ENCODE results near the gene FNTB. TPM values are rescaled to one million over a fixed set of nuclear protein-coding genes. Genes with fewer than 3 reads are reported as not detected.

FNTB gene
- total RNA-seq: 15.1 and 18.8 TPM in 2 replicates

- peak; percentile 93 for DNase-seq (ENCODE audit: extremely low read depth, low read depth, low spot score)
These were observed at the start of gene FNTB for GRCh38 chr14:64986648-64987437. Gene FNTB, plus strand, starts transcription at chr14:64986895. Its CDS starts 59 bp downstream, at chr14:64986954.

- no peak for DNase-seq (ENCODE audit: extremely low read depth, low read depth, low spot score)
These were observed 49.4 kb upstream of the FNTB start for GRCh38 chr14:64937171-64937820.

- no peak for DNase-seq (ENCODE audit: extremely low read depth, low read depth, low spot score)
These were observed 48.9 kb upstream of the FNTB start for GRCh38 chr14:64937821-64938193.

GRCh38 chr14:64938972-64939816, 47.5 kb upstream of the FNTB start:
- no peak for DNase-seq (ENCODE audit: extremely low read depth, low read depth, low spot score)

GRCh38 chr14:64939817-64940190, 46.9 kb upstream of the FNTB start:
- DNase-seq (ENCODE audit: extremely low read depth, low read depth, low spot score): no peak

GRCh38 chr14:64940336-64940910, 46.3 kb upstream of the FNTB start:
- no peak for DNase-seq (ENCODE audit: extremely low read depth, low read depth, low spot score)

GRCh38 chr14:64942531-64943111, 44.1 kb upstream of the FNTB start, which contains the start of gene GPX2:
Gene GPX2, minus strand, starts transcription at chr14:64942745. Its CDS starts 19 bp downstream, at chr14:64942726.
- DNase-seq (ENCODE audit: extremely low read depth, low read depth, low spot score): no peak

GRCh38 chr14:64943556-64943955, 43.1 kb upstream of the FNTB start:
- no peak for DNase-seq (ENCODE audit: extremely low read depth, low read depth, low spot score)

- no peak for DNase-seq (ENCODE audit: extremely low read depth, low read depth, low spot score)
These were observed 42.7 kb upstream of the FNTB start for GRCh38 chr14:64944041-64944440.

- no peak for DNase-seq (ENCODE audit: extremely low read depth, low read depth, low spot score)
These were observed 41.8 kb upstream of the FNTB start for GRCh38 chr14:64944861-64945260.

- DNase-seq (ENCODE audit: extremely low read depth, low read depth, low spot score): no peak
These were observed 41.1 kb upstream of the FNTB start for GRCh38 chr14:64945431-64946178.

GRCh38 chr14:64946310-64947045, 40.2 kb upstream of the FNTB start:
- no peak for DNase-seq (ENCODE audit: extremely low read depth, low read depth, low spot score)

- no peak for DNase-seq (ENCODE audit: extremely low read depth, low read depth, low spot score)
These were observed 38.7 kb upstream of the FNTB start for GRCh38 chr14:64947710-64948611.

GRCh38 chr14:64948612-64949210, 38.0 kb upstream of the FNTB start:
- DNase-seq (ENCODE audit: extremely low read depth, low read depth, low spot score): no peak

GRCh38 chr14:64950889-64951288, 35.8 kb upstream of the FNTB start:
- DNase-seq (ENCODE audit: extremely low read depth, low read depth, low spot score): no peak

- DNase-seq (ENCODE audit: extremely low read depth, low read depth, low spot score): no peak
These were observed 35.4 kb upstream of the FNTB start for GRCh38 chr14:64951291-64951690.

- no peak for DNase-seq (ENCODE audit: extremely low read depth, low read depth, low spot score)
These were observed 35.0 kb upstream of the FNTB start for GRCh38 chr14:64951724-64952123.
